Psoas muscle (tissue), 8 donors: ENCODE measurements around the gene C6orf52. TPM values are rescaled to one million over a fixed set of nuclear protein-coding genes. Genes with fewer than 3 reads are reported as not detected.

Source experiments
- ATAC-seq, 4 donors: fragments of 200-7000 bp; cut with Tn5 transposase; one replicate each; pipeline ENCODE4 v1.9.1; 2020; ENCODE audit warnings: moderate library complexity in 3 of 4, mild to moderate bottlenecking in 2 of 4
- DNase-seq, 2 donors: peaks; one replicate each; pipeline ENCODE4 v3.0.0-alpha.2; 2020
- H3K27ac ChIP-seq: fragments of 200-600 bp; one replicate; pipeline ENCODE4 v1.8.0; 2022
- H3K27me3 ChIP-seq, 3 donors: fragments of 200-600 bp in 1 of 3; one replicate each; pipeline versions ENCODE4 v1.6.1 to v1.8.0; 2013 to 2022; ENCODE audit warnings: low read length in 2 of 3, mild to moderate bottlenecking in 2 of 3, moderate library complexity in 1 of 3; ENCODE audit not compliant: insufficient read depth in 3 of 3
- H3K36me3 ChIP-seq, 2 donors: fragments of 200-600 bp in 1 of 2; one replicate each; pipeline versions ENCODE4 v1.6.1 to v1.8.0; 2013 to 2022; ENCODE audit warnings: low read depth in 1 of 2, mild to moderate bottlenecking in 1 of 2, moderate library complexity in 1 of 2; ENCODE audit not compliant: insufficient read depth in 1 of 2
- H3K4me1 ChIP-seq: fragments of 200-600 bp; one replicate; pipeline ENCODE4 v1.8.0; 2022
- H3K4me3 ChIP-seq: fragments of 200-600 bp; one replicate; pipeline ENCODE4 v1.8.0; 2022; ENCODE audit warnings: mild to moderate bottlenecking
- H3K9me3 ChIP-seq: fragments of 200-600 bp; one replicate; pipeline ENCODE4 v1.8.0; 2022
- WGBS, 3 donors: extraction: QIAGEN DNeasy Blood & Tissue Kit; methylation state at CpG; one replicate each; pipeline versions ENCODE4 v1.1.6 to v1.1.7; 2013; 5-methylcytosine and 5-hydroxymethylcytosine counted together
- intact Hi-C, 2 donors: fragments of 100-400 bp; cut with DNase I; formaldehyde crosslinking; loops; one replicate each; pipeline versions ENCODE4 v1.11.0 to v1.14.2; 2022
- polyA plus RNA-seq, 3 donors: library from polyadenylated mRNA; stranded (reverse); fragments of 200-250 nt; gene quantifications; one replicate each; pipeline ENCODE4 v1.2.3, GENCODE V29; 2013
- total RNA-seq, 4 donors: library from RNA; stranded (reverse); fragmentation: NEBNext Ultra II Directional in 2 of 4; extraction: Animal tissue kit (Norgen Biotek cat#: 25700) in 2 of 4; gene quantifications; one replicate each; pipeline versions ENCODE4 v1.2.1 to v1.2.4, GENCODE V29; 2021 to 2023
- TF ChIP-seq, protein P1 (sequence below): fragments of 200-600 bp; IDR thresholded peaks from one replicate; pipeline ENCODE4 v1.8.0; 2022; ENCODE audit warnings: antibody characterized with exemption
- donor health status: healthy with polysubstance abuse.
- donor health status: DM: no; HTN: no; CAD: no; lungs with moderate emphysema.
- donor health status: Bipolar disorder and iron deficiency.
- donor health status: healthy.
- donor health status: DM: yes; HTN: yes; CAD: no.
- donor health status: DM: no; HTN: no; CAD: no.
- donor health status: DM: no; HTN: no; CAD: no.
- donor health status: DM: yes; HTN: yes; CAD: no.

Gene C6orf52
- total and polyA plus RNA-seq, 7 donors, result 0.33 to 1.5 (median 0.61) TPM

DNA sequence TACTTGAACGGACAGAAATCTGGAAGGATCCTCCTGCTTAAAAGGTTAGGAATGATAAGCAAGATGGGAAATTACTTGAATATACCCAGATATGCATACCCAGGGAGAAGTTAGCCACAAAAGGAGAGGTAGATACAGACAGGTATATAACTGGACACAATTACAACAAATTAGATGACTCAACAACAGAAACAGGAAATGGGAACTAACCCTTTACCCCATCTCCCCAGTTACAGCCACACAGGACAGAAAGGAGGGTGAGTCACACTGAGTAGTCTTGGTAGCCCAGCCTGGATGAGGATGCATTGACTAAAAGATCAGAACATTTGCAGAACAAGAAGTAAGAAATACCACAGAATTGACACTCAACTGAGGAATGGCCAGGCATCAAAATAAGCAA lies 61.2 kb downstream of the C6orf52 start:
- 71 to 89% (median 84%) methylated on average over 1 of the region's 1 CpG for WGBS, 3 donors
- intact Hi-C loops, result no loop called here
- DNase-seq (no peak), ATAC-seq (peak in 1 of 4 donors; percentile 58)
- H3K4me3 ChIP-seq, result no peak overlapping the region
- H3K27ac ChIP-seq, result no peak overlapping the region
- TF ChIP-seq, protein P1, sequence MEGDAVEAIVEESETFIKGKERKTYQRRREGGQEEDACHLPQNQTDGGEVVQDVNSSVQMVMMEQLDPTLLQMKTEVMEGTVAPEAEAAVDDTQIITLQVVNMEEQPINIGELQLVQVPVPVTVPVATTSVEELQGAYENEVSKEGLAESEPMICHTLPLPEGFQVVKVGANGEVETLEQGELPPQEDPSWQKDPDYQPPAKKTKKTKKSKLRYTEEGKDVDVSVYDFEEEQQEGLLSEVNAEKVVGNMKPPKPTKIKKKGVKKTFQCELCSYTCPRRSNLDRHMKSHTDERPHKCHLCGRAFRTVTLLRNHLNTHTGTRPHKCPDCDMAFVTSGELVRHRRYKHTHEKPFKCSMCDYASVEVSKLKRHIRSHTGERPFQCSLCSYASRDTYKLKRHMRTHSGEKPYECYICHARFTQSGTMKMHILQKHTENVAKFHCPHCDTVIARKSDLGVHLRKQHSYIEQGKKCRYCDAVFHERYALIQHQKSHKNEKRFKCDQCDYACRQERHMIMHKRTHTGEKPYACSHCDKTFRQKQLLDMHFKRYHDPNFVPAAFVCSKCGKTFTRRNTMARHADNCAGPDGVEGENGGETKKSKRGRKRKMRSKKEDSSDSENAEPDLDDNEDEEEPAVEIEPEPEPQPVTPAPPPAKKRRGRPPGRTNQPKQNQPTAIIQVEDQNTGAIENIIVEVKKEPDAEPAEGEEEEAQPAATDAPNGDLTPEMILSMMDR, result no peak
- H3K27me3 ChIP-seq, result no peaks in the 10 kb centered on the region
- no peaks in the 10 kb centered on the region for H3K9me3 ChIP-seq
- H3K4me1 ChIP-seq, result no peaks in the 10 kb centered on the region
- H3K36me3 ChIP-seq, result no peaks in the 10 kb centered on the region

DNA sequence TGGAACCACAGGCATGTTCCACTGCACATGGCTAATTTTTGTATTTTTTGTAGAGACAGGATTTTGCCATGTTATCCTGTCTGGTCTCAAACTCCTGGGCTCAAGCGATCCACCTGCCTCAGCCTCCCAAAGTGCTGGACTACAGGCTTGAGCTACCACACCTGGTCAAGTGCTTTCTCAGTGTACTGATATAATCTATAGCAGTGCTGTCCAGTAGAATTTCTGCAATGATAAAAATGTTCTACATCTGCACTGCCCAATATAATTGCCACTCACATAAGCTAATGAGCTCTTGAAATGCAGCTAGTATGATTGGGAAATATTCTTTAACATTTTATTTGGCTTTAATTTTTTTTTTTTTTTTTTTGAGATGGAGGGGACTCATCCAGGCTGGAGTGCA lies 64.2 kb downstream of the C6orf52 start:
- ATAC-seq (no peak), DNase-seq (no peak)
- H3K36me3 ChIP-seq, result peaks cover 0 to 2% of the 10 kb centered on the region in 2 donors
- TF ChIP-seq, protein P1, result no peak
- intact Hi-C loops, result no loop called here
- 92 to 96% (median 95%) methylated on average over 1 of the region's 1 CpG for WGBS, 3 donors
- no peaks in the 10 kb centered on the region for H3K9me3 ChIP-seq
- no peaks in the 10 kb centered on the region for H3K4me1 ChIP-seq
- H3K4me3 ChIP-seq, result no peak overlapping the region
- H3K27me3 ChIP-seq, result no peaks in the 10 kb centered on the region
- H3K27ac ChIP-seq, result no peak overlapping the region

DNA sequence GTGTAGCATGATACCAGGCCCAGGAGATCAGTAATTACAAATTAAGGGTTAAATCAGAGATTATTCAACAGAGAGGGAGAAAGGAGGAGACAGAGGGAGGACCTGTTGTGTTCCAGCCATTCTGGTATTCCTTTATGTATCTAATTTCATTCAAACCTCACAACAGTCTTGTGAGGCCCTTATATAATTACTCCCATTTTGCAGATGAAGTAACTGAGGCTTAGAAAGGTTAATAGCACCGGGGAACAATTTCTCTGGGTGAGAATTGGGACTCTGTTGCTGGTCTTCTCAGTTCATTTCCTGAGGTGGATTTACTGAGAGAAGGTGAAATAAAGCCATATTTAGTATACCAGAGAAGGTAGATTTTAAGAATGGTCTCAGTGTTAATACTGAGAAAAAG lies 66.6 kb downstream of the C6orf52 start:
- no peaks in the 10 kb centered on the region for H3K4me1 ChIP-seq
- TF ChIP-seq, protein P1, result no peak
- H3K27ac ChIP-seq, result no peak overlapping the region
- intact Hi-C loops, result loop anchor here in 1 of 2 donors (10.0 kb wide), 1 partner anchor 123 kb away; no protein-coding TSS in a partner anchor
- no peak overlapping the region for H3K4me3 ChIP-seq
- whole genome bisulfite sequencing, 3 donors, result 90 to 97% (median 94%) methylated on average over 1 of the region's 1 CpG
- no peaks in the 10 kb centered on the region for H3K27me3 ChIP-seq
- no peak for ATAC-seq
- peaks cover 0 to 2% of the 10 kb centered on the region in 2 donors for H3K36me3 ChIP-seq
- no peaks in the 10 kb centered on the region for H3K9me3 ChIP-seq
- DNase-seq, result no peak

DNA sequence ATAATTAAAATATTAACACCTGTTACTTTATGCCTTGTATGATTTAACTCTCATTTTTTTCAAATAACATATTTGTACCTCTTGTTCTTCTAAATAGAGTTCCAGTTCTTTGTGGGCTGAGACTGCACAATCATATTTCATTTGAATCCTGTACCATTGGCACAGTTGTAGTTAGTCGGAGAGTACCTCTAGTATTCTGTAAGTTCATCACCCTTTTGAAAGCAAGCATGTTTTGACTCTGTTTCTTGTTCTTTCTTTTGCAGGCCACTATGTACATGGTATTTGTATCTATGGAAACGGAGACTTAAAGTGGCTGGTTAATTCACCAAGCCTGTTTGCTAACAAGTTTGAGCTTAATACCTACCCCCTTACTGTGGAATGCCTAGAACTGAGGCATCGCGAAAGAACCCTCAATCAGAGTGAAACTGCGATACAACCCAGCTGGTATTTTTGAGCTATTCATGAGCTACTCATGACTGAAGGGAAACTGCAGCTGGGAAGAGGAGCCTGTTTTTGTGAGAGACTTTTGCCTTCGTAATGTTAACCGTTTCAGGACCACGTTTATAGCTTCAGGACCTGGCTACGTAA lies 68.2 kb downstream of the C6orf52 start:
- Histone ChIP-seq H3K27me3 (no peaks in the 10 kb centered on the region), H3K36me3 (peaks cover 0 to 2% of the 10 kb centered on the region in 2 donors), H3K4me3 (no peak overlapping the region), H3K9me3 (no peaks in the 10 kb centered on the region), H3K27ac (no peak overlapping the region), H3K4me1 (no peaks in the 10 kb centered on the region)
- DNase-seq (no peak), ATAC-seq (no peak)
- intact Hi-C loops, result loop anchor here in 1 of 2 donors (10.0 kb wide), 1 partner anchor 121 kb away; no protein-coding TSS in a partner anchor
- 49 to 56% (median 51%) methylated on average over 9 of the region's 9 CpGs for WGBS, 3 donors
- TF ChIP-seq, protein P1, result no peak

DNA sequence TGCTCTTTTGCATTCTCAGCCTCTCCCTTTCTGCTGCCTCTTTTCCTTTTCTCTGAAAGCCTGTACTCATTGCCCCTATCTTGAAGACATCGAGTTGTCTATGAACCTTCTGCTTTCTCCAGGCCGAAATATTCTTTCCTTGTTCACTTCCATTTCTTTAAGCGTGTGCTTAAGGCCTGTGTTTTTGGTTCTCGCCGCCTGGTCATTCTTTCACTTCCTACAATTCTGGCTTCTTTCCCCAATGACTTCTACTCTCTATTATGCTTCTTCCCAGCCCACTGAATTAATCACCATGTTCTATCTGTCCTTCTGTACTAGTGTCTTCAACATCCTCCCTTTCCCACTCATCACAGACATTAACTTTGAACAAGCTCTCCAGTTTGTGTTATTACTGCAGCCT lies 69.6 kb downstream of the C6orf52 start:
- TF ChIP-seq, protein P1, result no peak
- no peak for ATAC-seq
- WGBS, 3 donors, result 92 to 96% (median 92%) methylated on average over 5 of the region's 5 CpGs
- no peak for DNase-seq
- peaks cover 0 to 2% of the 10 kb centered on the region in 2 donors for H3K36me3 ChIP-seq
- H3K4me1 ChIP-seq, result no peaks in the 10 kb centered on the region
- H3K4me3 ChIP-seq, result no peak overlapping the region
- H3K27ac ChIP-seq, result no peak overlapping the region
- H3K9me3 ChIP-seq, result no peaks in the 10 kb centered on the region
- intact Hi-C loops, result loop anchor here in 1 of 2 donors (10.0 kb wide), 1 partner anchor 120 kb away; no protein-coding TSS in a partner anchor
- H3K27me3 ChIP-seq, result no peaks in the 10 kb centered on the region
